AG09309 (cell line): ENCODE results near the gene PHYH.
"Not testable (repeated sequence)": the region's sequence is repeated elsewhere in the genome, so short reads cannot be mapped to it uniquely, and the experiment has no call there.

Source experiments
- DNase-seq: peaks from one replicate; pipeline ENCODE4 v3.0.0-alpha.2; 2010; ENCODE audit warnings: low read depth
- H3K4me3 ChIP-seq: 2 replicates; pipeline ENCODE4 v1.5.1; 2011; ENCODE audit warnings: mild to moderate bottlenecking, low read depth, low read length, moderate library complexity; ENCODE audit not compliant: control insufficient read depth
- CTCF ChIP-seq: IDR thresholded peaks from 2 replicates; pipeline ENCODE4 v1.5.1; 2011; ENCODE audit warnings: mild to moderate bottlenecking, low read depth, low read length, inconsistent platforms; ENCODE audit not compliant: insufficient read depth, control insufficient read depth; ENCODE audit errors: missing control alignments

The PHYH gene

GRCh38 chr10:13276749-13277365 is 23.0 kb downstream of the PHYH start:
- DNase-seq: peak; percentile 13
- H3K4me3 ChIP-seq: no peak overlapping the region
- peak; percentile 42 for TF ChIP-seq CTCF

- H3K4me3 ChIP-seq, DNase-seq: not testable (repeated sequence)
Observed at GRCh38 chr10:13276146-13276545, 23.7 kb downstream of the PHYH start.

GRCh38 chr10:13272164-13272571 is 27.7 kb downstream of the PHYH start:
- no peak for DNase-seq
- H3K4me3 ChIP-seq: no peak overlapping the region
- no peak for TF ChIP-seq CTCF

- DNase-seq: no peak
- no peak overlapping the region for H3K4me3 ChIP-seq
- TF ChIP-seq CTCF: peak; percentile 21
Observed at GRCh38 chr10:13271552-13272163, 28.2 kb downstream of the PHYH start.

- no peak for TF ChIP-seq CTCF
Observed at GRCh38 chr10:13270877-13271551, 28.9 kb downstream of the PHYH start.

DNA sequence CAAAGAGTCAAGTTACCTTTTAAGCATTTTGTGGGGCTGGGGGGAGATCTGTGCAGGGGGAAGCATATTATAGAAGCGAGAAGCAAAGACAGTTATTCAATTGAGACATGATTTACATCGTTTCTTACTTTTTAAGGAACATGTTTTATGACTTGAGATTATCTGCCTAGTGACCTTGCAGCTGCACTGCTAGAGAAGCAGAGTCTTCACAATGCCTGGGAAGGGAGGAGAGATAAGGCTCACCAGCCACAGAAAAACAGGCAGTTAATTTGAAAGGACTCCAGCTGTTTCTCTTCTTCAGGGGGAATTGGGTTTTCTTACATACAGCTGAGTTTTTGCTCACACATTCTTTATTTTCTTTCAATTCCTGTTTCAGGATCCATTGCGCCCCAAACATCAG is 31.0 kb downstream of the PHYH start:
- no peak for DNase-seq
- H3K4me3 ChIP-seq: no peak overlapping the region
- no peak for TF ChIP-seq CTCF

More at GRCh38 chr10:13270877-13271551, 28.9 kb downstream of the PHYH start:
- DNase-seq: peak; percentile 28
- H3K4me3 ChIP-seq: no peak overlapping the region

- no peak overlapping the region for H3K4me3 ChIP-seq
- no peak for TF ChIP-seq CTCF
- DNase-seq: no peak
Observed at GRCh38 chr10:13268310-13268709, 31.6 kb downstream of the PHYH start.
